ENCODE data around the gene GPATCH8. TPM values are rescaled to one million over a fixed set of nuclear protein-coding genes. Genes with fewer than 3 reads are reported as not detected.
"Not testable (repeated sequence)": the region's sequence is repeated elsewhere in the genome, so short reads cannot be mapped to it uniquely, and the experiment has no call there.

Gene GPATCH8
- total and polyA plus RNA-seq, 9 of the 15 experiments (the other 6 are each of a cell fraction or from before 2014, with no cell fraction given), result 10.6 to 29.6 (median 13.2) TPM

- TF ChIP-seq SUPT5H (IDR thresholded peaks at IDR 0.05) (peak; percentile 57; the same call in 1 of the 2 replicates), RAD21 (CRISPR knock-in tag; conservative IDR thresholded peaks at IDR 0.05 in 1 of 2, IDR thresholded peaks at IDR 0.05 in 1 of 2) (peak in 1 of 2 experiments; percentile 56; a peak in 2 of 4 replicates), GABPA (tag; conservative IDR thresholded peaks at IDR 0.05; ENCODE audit: low read depth) (peak; percentile 36; the same call in 1 of the 2 replicates), SMARCA4 (IDR thresholded peaks at IDR 0.05) (peak; percentile 51; the same call in 1 of the 2 replicates), POLR2A (conservative IDR thresholded peaks at IDR 0.05) (peak; percentile 69), ZNF12 (CRISPR knock-in tag; IDR thresholded peaks at IDR 0.05) (0 out of 2 replicates have a peak, but pooled peaks have one; percentile 19), NR2C2 (tag; IDR thresholded peaks at IDR 0.05) (peak; percentile 84), VEZF1 (CRISPR knock-in tag; IDR thresholded peaks at IDR 0.05) (peak; percentile 49), ELF1 (tag; IDR thresholded peaks at IDR 0.05) (peak; percentile 54; the same call in 1 of the 2 replicates), SIN3A (IDR thresholded peaks at IDR 0.05; ENCODE audit: borderline replicate concordance in 2 of 2, control insufficient read depth in 1 of 2, low read depth in 2 of 2, low read length in 2 of 2) (peak; percentile 10 to 52; a peak in 1 of 4 replicates), NFRKB (IDR thresholded peaks at IDR 0.05; ENCODE audit: low read depth) (peak; percentile 92; the same call in 1 of the 2 replicates), ZC3H8 (IDR thresholded peaks at IDR 0.05) (0 out of 2 replicates have a peak, but pooled peaks have one; percentile 3), ZNF764 (CRISPR knock-in tag; IDR thresholded peaks at IDR 0.05; ENCODE audit: low read depth) (0 out of 2 replicates have a peak, but pooled peaks have one; percentile 51), SP1 (CRISPR knock-in tag; IDR thresholded peaks at IDR 0.05) (peak; percentile 49; the same call in 1 of the 2 replicates), NEUROD1 (IDR thresholded peaks at IDR 0.05; ENCODE audit: borderline replicate concordance, low read depth, low read length, partially characterized antibody) (peak; percentile 46), BRD9 (IDR thresholded peaks at IDR 0.05; ENCODE audit: low read depth, partially characterized antibody) (peak; percentile 30), GTF2E2 (tag; IDR thresholded peaks at IDR 0.05) (peak; percentile 51; the same call in 1 of the 2 replicates)
- TF ChIP-seq, protein P1, sequence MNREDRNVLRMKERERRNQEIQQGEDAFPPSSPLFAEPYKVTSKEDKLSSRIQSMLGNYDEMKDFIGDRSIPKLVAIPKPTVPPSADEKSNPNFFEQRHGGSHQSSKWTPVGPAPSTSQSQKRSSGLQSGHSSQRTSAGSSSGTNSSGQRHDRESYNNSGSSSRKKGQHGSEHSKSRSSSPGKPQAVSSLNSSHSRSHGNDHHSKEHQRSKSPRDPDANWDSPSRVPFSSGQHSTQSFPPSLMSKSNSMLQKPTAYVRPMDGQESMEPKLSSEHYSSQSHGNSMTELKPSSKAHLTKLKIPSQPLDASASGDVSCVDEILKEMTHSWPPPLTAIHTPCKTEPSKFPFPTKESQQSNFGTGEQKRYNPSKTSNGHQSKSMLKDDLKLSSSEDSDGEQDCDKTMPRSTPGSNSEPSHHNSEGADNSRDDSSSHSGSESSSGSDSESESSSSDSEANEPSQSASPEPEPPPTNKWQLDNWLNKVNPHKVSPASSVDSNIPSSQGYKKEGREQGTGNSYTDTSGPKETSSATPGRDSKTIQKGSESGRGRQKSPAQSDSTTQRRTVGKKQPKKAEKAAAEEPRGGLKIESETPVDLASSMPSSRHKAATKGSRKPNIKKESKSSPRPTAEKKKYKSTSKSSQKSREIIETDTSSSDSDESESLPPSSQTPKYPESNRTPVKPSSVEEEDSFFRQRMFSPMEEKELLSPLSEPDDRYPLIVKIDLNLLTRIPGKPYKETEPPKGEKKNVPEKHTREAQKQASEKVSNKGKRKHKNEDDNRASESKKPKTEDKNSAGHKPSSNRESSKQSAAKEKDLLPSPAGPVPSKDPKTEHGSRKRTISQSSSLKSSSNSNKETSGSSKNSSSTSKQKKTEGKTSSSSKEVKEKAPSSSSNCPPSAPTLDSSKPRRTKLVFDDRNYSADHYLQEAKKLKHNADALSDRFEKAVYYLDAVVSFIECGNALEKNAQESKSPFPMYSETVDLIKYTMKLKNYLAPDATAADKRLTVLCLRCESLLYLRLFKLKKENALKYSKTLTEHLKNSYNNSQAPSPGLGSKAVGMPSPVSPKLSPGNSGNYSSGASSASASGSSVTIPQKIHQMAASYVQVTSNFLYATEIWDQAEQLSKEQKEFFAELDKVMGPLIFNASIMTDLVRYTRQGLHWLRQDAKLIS (CRISPR knock-in tag; IDR thresholded peaks at IDR 0.05), result 0 out of 2 replicates have a peak, but pooled peaks have one; percentile 84
- not testable (repeated sequence) for TF ChIP-seq NR2C2 (CRISPR knock-in tag; IDR thresholded peaks at IDR 0.05)
Observed at GRCh38 chr17:44511241-44512134, 8.3 kb upstream of the GPATCH8 start (continued).

Data from K562 (cell line).